K562 (cell line): ENCODE results near the gene GRB2. TPM values are rescaled to one million over a fixed set of nuclear protein-coding genes. Genes with fewer than 3 reads are reported as not detected.

Source experiments
- ATAC-seq: fragments of 200-7000 bp; cut with Tn5 transposase; 3 replicates; pipeline ENCODE4 v1.9.1; 2020; ENCODE audit warnings: moderate library complexity
- BruUV-seq: library from RNA; stranded (reverse); fragments of 400-500 nt; replicated peaks from 2 replicates; lab custom pipeline; 2021; lab: Mats Ljungman, UMichigan
- CTCF ChIA-PET: fragments of 300-600 bp; formaldehyde crosslinking; extraction: SDS; loops from one replicate; lab custom pipeline; 2021; ENCODE audit warnings: low intra/inter-chr PET ratio; lab: Yijun Ruan, JAX
- POLR2A ChIA-PET: fragments of 300-600, 350-650 bp; sonication (Branson Sonifier 250); formaldehyde crosslinking; extraction: SDS; loops from one replicate; lab custom pipeline; 2021; ENCODE audit warnings: antibody characterized with exemption, inconsistent platforms; lab: Yijun Ruan, JAX
- DNase-seq, 4 experiments: peaks; one replicate each; pipeline versions ENCODE4 v3.0.0 to v3.0.0-alpha.2; 2011 to 2018; ENCODE audit warnings: low spot score in 3 of 4, mixed read lengths in 3 of 4; ENCODE audit errors: extremely low read depth in 1 of 4
- FAIRE-seq: peaks from 2 replicates; lab custom pipeline; 2011; peaks lifted over from hg19 to GRCh38; lab: Jason Lieb, UNC
- H2AFZ ChIP-seq: 2 replicates; pipeline ENCODE4 v1.6.0; 2011; ENCODE audit warnings: low read depth, low read length, control low read depth, inconsistent platforms
- H3K27ac ChIP-seq: fragments of 200-600 bp; 3 replicates; pipeline ENCODE4 v1.8.0; 2011; ENCODE audit warnings: low read depth, mild to moderate bottlenecking, control low read depth, inconsistent platforms, low read length, moderate library complexity, mixed read lengths; ENCODE audit errors: extremely low read depth
- H3K27me3 ChIP-seq, 2 experiments: fragments of 300-600 bp in 1 of 2; 2 replicates in 1 of 2; 3 replicates in 1 of 2; pipeline versions ENCODE4 v1.6.0 to v1.8.0; 2011; ENCODE audit warnings: inconsistent platforms in 2 of 2, low read length in 2 of 2, mild to moderate bottlenecking in 1 of 2, mixed read lengths in 1 of 2, moderate library complexity in 1 of 2; ENCODE audit not compliant: control insufficient read depth in 2 of 2, insufficient read depth in 2 of 2
- H3K36me3 ChIP-seq: fragments of 300-600 bp; 3 replicates; pipeline ENCODE4 v1.8.0; 2011; ENCODE audit warnings: mild to moderate bottlenecking, low read length, inconsistent platforms; ENCODE audit not compliant: control insufficient read depth, insufficient read depth
- H3K4me1 ChIP-seq, 2 experiments: fragments of 200-600 bp in 1 of 2; replicated peaks in 1 of 2; 2 replicates in 1 of 2; 3 replicates in 1 of 2; pipeline versions ENCODE4 v1.5.1 to v1.8.0; 2011; ENCODE audit warnings: inconsistent platforms in 2 of 2, low read length in 2 of 2, mild to moderate bottlenecking in 1 of 2, mixed read lengths in 1 of 2, moderate library complexity in 1 of 2; ENCODE audit not compliant: control insufficient read depth in 2 of 2, insufficient read depth in 2 of 2
- H3K4me2 ChIP-seq: 2 replicates; pipeline ENCODE4 v1.6.1; 2011; ENCODE audit warnings: low read length, control low read depth, inconsistent platforms, mixed read lengths; ENCODE audit not compliant: insufficient read depth
- H3K4me3 ChIP-seq: fragments of 200-600 bp; sonication (generic), shearing (Covaris generic); 2 replicates; pipeline ENCODE4 v1.5.1; 2016; ENCODE audit warnings: control low read depth, inconsistent platforms
- H3K79me2 ChIP-seq: fragments of 200-600 bp; 3 replicates; pipeline ENCODE4 v1.8.0; 2011; ENCODE audit warnings: low read length, inconsistent platforms; ENCODE audit not compliant: control insufficient read depth, insufficient read depth
- H3K9ac ChIP-seq, 2 experiments: 2 replicates each; pipeline versions ENCODE4 v1.6.0 to v1.6.1; 2011; ENCODE audit warnings: low read depth in 2 of 2, low read length in 2 of 2, control low read depth in 1 of 2, inconsistent platforms in 1 of 2, mild to moderate bottlenecking in 1 of 2, mixed read lengths in 1 of 2; ENCODE audit not compliant: insufficient read depth in 1 of 2
- H3K9me1 ChIP-seq: one replicate; pipeline ENCODE4 v1.6.0; 2011; ENCODE audit warnings: inconsistent platforms, mild to moderate bottlenecking, low read length, moderate library complexity; ENCODE audit not compliant: control insufficient read depth, insufficient read depth
- H3K9me3 ChIP-seq: replicated peaks from 2 replicates; pipeline ENCODE4 v1.5.1; 2011; ENCODE audit warnings: low read depth, low read length, inconsistent platforms; ENCODE audit not compliant: control insufficient read depth, insufficient read depth
- H4K20me1 ChIP-seq: replicated peaks from 2 replicates; pipeline ENCODE4 v1.6.1; 2011; ENCODE audit warnings: low read length, inconsistent platforms, mixed read lengths; ENCODE audit not compliant: control insufficient read depth, insufficient read depth
- ATF7 ChIP-seq: fragments of 450-650 bp; IDR thresholded peaks from 2 replicates; pipeline ENCODE4 v1.7.1; 2014; ENCODE audit warnings: mild to moderate bottlenecking, moderate library complexity
- BRD4 ChIP-seq: fragments of 200-600 bp; sonication (generic); IDR thresholded peaks from 2 replicates; pipeline ENCODE4 v1.6.1; 2017; ENCODE audit warnings: inconsistent platforms
- E2F4 ChIP-seq: sonication (generic); formaldehyde crosslinking; IDR thresholded peaks from 2 replicates; pipeline ENCODE4 v1.8.0; 2022; ENCODE audit warnings: mild to moderate bottlenecking, low read depth, missing genetic modification reagents
- ETS1 ChIP-seq: conservative IDR thresholded peaks from 2 replicates; pipeline ENCODE4 v1.6.1; 2011; ENCODE audit warnings: low read depth, mild to moderate bottlenecking, low read length; ENCODE audit not compliant: control insufficient read depth
- IRF1 ChIP-seq: sonication (generic); formaldehyde crosslinking; IDR thresholded peaks from 2 replicates; pipeline ENCODE4 v1.8.0; 2022; ENCODE audit warnings: missing genetic modification reagents, mild to moderate bottlenecking, borderline replicate concordance
- MBD2 ChIP-seq: sonication (generic); IDR thresholded peaks from 2 replicates; pipeline ENCODE4 v1.6.1; 2016; ENCODE audit warnings: low read depth, borderline replicate concordance
- MLLT1 ChIP-seq, 2 experiments: fragments of 450-650 bp; IDR thresholded peaks; 2 replicates each; pipeline ENCODE4 v1.6.1; 2016
- NFE2 ChIP-seq: IDR thresholded peaks from 2 replicates; pipeline ENCODE4 v1.6.1; 2014; ENCODE audit warnings: antibody characterized with exemption, low read depth
- NR2F6 ChIP-seq: fragments of 450-650 bp; formaldehyde crosslinking; IDR thresholded peaks from 2 replicates; pipeline ENCODE4 v1.4.0; 2020; ENCODE audit warnings: mild to moderate bottlenecking
- SIX5 ChIP-seq, 2 experiments: IDR thresholded peaks; 2 replicates each; pipeline ENCODE4 v1.6.1; 2011; ENCODE audit warnings: low read length in 2 of 2, borderline replicate concordance in 1 of 2, low read depth in 1 of 2, mild to moderate bottlenecking in 1 of 2, moderate library complexity in 1 of 2; ENCODE audit not compliant: insufficient read depth in 1 of 2
- SP2 ChIP-seq: IDR thresholded peaks from 2 replicates; pipeline ENCODE4 v1.6.1; 2011; ENCODE audit warnings: mild to moderate bottlenecking, low read depth, low read length, moderate library complexity; ENCODE audit not compliant: poor library complexity, severe bottlenecking; ENCODE audit errors: extremely low read depth
- ZNF12 ChIP-seq: sonication (generic); formaldehyde crosslinking; IDR thresholded peaks from 2 replicates; pipeline ENCODE4 v1.4.0; 2020; ENCODE audit warnings: mild to moderate bottlenecking, missing genetic modification reagents
- ZNF143 ChIP-seq: sonication (generic); formaldehyde crosslinking; IDR thresholded peaks from 2 replicates; pipeline ENCODE4 v1.9.0; 2022; ENCODE audit warnings: mild to moderate bottlenecking, missing genetic modification reagents
- ZNF449 ChIP-seq: fragments of 250-450 bp; sonication (Bioruptor Pico); IDR thresholded peaks from 2 replicates; pipeline ENCODE4 v1.8.0; 2022; ENCODE audit warnings: moderate library complexity, mild to moderate bottlenecking, inconsistent platforms
- ZNF717 ChIP-seq: fragments of 250-450 bp; sonication (Bioruptor Pico); IDR thresholded peaks from 2 replicates; pipeline ENCODE4 v1.5.0; 2021
- in situ Hi-C: fragments of 300-500 bp; cut with MboI; formaldehyde crosslinking; loops from 4 replicates; pipeline ENCODE4 v1.15.0; 2018; ENCODE audit warnings: inconsistent platforms, mixed read lengths
- intact Hi-C: fragments of 100-400 bp; cut with micrococcal nuclease; formaldehyde crosslinking; loops from 2 replicates; pipeline ENCODE4 v1.14.2; 2022
- polyA plus RNA-seq, 8 experiments: library from polyadenylated mRNA; depleted of rRNA in 4 of 8; stranded (reverse) in 5 of 8; unstranded in 3 of 8; fragments of >200 nt; fragmentation: Nextera tagmentation in 2 of 8; fragmentation: Illumina TruSeq in 1 of 8; extraction: Ambion mirVana in 2 of 8; extraction: Trizol in 1 of 8; gene quantifications; 2 replicates each; pipeline versions ENCODE4 v1.2.1 to v1.2.3, GENCODE V29; 2011 to 2014; ENCODE audit warnings: inconsistent platforms in 1 of 8, missing spikeins in 1 of 8
- total RNA-seq, 7 experiments: library from RNA; depleted of rRNA in 6 of 7; stranded (reverse); fragments of >200 nt in 6 of 7; fragmentation: Illumina TruSeq in 2 of 7; extraction: Trizol in 2 of 7; gene quantifications; 2 replicates each; pipeline versions ENCODE4 v1.2.1 to v1.2.3, GENCODE V29; 2011 to 2021; ENCODE audit warnings: low replicate concordance in 1 of 7

The GRB2 gene
- total and polyA plus RNA-seq, 9 of the 15 experiments (the other 6 are each of a cell fraction or from before 2014, with no cell fraction given), result 57.2 to 136 (median 84.8) TPM

- intact Hi-C loops, result no loop called here
- in situ Hi-C loops, result no loop called here
- CTCF ChIA-PET, result no interaction called here
- no peak for TF ChIP-seq ETS1
- no peak for TF ChIP-seq MBD2
- TF ChIP-seq NR2F6 (CRISPR knock-in tag), result no peak
- no peak for TF ChIP-seq E2F4
- no peak for TF ChIP-seq ZNF12 (CRISPR knock-in tag)
- TF ChIP-seq SIX5 (IDR thresholded peaks at IDR 0.05; ENCODE audit: borderline replicate concordance in 1 of 2, insufficient read depth in 1 of 2, low read depth in 1 of 2, low read length in 2 of 2), result no peak
- no peak for TF ChIP-seq ZNF449 (CRISPR knock-in tag)
- TF ChIP-seq ZNF717, result no peak
- TF ChIP-seq MLLT1 (IDR thresholded peaks at IDR 0.05), result no peak
- TF ChIP-seq ATF7, result no peak
- no peak for TF ChIP-seq BRD4
- TF ChIP-seq SP2, result no peak
- no peak for TF ChIP-seq IRF1
- no peak for TF ChIP-seq ZNF143 (CRISPR knock-in tag)
- TF ChIP-seq NFE2, result no peak
Observed at GRCh38 chr17:75380315-75380714, 25.2 kb downstream of the GRB2 start.

More at GRCh38 chr17:75380315-75380714, 25.2 kb downstream of the GRB2 start:
- Histone ChIP-seq H3K9me3 (no peaks in the 10 kb centered on the region), H3K79me2 (peaks cover 84% of the 10 kb centered on the region), H4K20me1 (peaks cover 3% of the 10 kb centered on the region; the same call in 1 of the 2 replicates), H2AFZ (no peak overlapping the region), H3K4me2 (no peak overlapping the region), H3K4me3 (no peak overlapping the region), H3K36me3 (peaks cover 26% of the 10 kb centered on the region), H3K4me1 (peaks cover 4 to 9% of the 10 kb centered on the region in 2 experiments; a peak in 3 of 5 replicates), H3K9ac (no peak overlapping the region), H3K27me3 (no peaks in the 10 kb centered on the region), H3K27ac (no peak overlapping the region), H3K9me1 (no peaks in the 10 kb centered on the region)
- FAIRE-seq (no peak), DNase-seq (no peak), ATAC-seq (no peak)
- POLR2A ChIA-PET, result interaction anchor here (0.7 to 3.3 kb wide), 4 partner anchors 10 to 16 kb away, joined by 3 to 11 read pairs (median 6); no protein-coding TSS in a partner anchor
- no TSS peak for BruUV-seq
